Testis (tissue), 2 donors: Measurements from ENCODE around the gene LYPD6B.

Experiments
- POLR2A ChIP-seq: fragments of 450-650 bp; IDR thresholded peaks from one replicate; pipeline ENCODE4 v1.6.1; 2017; ENCODE audit warnings: antibody characterized with exemption, mild to moderate bottlenecking, moderate library complexity
- TF ChIP-seq, protein P1 (sequence below), 3 experiments: fragments of 450-650 bp in 2 of 3; fragments of 200-600 bp in 1 of 3; sonication (generic) in 1 of 3; IDR thresholded peaks; one replicate each; pipeline ENCODE4 v1.5.1; 2016 to 2019; ENCODE audit warnings: antibody characterized with exemption in 3 of 3, mild to moderate bottlenecking in 2 of 3, moderate library complexity in 1 of 3

DNA sequence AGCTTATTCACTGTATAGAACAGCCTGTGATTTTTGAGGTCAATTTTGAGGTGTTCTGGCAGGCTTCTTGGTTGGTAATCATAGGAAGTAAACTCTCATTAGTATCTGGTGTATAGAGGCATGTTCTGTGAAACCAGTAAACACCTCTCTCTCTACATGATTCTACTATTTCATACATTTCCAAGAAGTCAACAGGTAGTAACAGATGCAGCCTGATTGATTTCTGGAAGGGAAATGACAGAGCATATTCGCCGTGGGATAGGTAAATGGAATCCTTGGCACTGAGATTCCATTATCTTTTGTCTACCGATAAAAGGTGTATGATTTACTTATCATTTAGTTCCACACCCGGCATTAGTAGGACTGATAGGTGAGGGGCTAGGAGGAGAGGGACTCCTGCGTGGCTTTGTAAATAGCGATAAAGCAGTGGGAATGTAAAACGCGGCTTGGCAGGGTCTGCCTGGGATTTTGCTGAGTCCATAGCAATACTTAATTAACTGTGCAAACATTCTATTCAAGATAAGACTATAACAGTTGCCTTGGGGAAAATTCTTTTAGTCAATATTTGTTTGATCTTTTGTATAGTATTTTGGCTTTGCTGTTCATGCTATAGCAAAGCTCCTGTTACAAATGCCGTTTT is 32.3 kb downstream of the LYPD6B start:
- TF ChIP-seq, protein P1, sequence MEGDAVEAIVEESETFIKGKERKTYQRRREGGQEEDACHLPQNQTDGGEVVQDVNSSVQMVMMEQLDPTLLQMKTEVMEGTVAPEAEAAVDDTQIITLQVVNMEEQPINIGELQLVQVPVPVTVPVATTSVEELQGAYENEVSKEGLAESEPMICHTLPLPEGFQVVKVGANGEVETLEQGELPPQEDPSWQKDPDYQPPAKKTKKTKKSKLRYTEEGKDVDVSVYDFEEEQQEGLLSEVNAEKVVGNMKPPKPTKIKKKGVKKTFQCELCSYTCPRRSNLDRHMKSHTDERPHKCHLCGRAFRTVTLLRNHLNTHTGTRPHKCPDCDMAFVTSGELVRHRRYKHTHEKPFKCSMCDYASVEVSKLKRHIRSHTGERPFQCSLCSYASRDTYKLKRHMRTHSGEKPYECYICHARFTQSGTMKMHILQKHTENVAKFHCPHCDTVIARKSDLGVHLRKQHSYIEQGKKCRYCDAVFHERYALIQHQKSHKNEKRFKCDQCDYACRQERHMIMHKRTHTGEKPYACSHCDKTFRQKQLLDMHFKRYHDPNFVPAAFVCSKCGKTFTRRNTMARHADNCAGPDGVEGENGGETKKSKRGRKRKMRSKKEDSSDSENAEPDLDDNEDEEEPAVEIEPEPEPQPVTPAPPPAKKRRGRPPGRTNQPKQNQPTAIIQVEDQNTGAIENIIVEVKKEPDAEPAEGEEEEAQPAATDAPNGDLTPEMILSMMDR (IDR thresholded peaks at IDR 0.05) = no peak
- TF ChIP-seq POLR2A = no peak
